Measurements from ENCODE around the gene MYCBPAP. TPM values are rescaled to one million over a fixed set of nuclear protein-coding genes. Genes with fewer than 3 reads are reported as not detected.
"Not testable (repeated sequence)": the region's sequence is repeated elsewhere in the genome, so short reads cannot be mapped to it uniquely, and the experiment has no call there.

MYCBPAP gene
- total RNA-seq, 1 experiment from 2014 or later: 2.7 TPM

GRCh38 chr17:50473901-50474300, 34.3 kb upstream of the MYCBPAP start:
- no TSS peak for BruUV-seq (replicated peaks)

DNA sequence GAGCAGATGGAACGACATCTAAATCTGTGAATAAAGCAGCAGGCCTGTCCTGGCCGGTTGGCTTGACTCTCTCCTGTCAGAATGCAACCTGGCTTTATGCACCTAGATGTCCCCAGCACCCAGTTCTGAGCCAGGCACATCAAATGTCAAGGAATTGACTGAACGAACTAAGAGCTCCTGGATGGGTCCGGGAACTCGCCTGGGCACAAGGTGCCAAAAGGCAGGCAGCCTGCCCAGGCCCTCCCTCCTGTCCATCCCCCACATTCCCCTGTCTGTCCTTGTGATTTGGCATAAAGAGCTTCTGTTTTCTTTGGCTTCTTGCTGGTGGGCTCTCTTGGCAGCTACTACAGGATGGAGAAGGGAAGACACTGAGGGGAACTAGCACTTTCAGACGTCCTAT, 33.7 kb upstream of the MYCBPAP start:
- Mint-ChIP-seq H3K27ac (ENCODE audit: unreplicated experiment) (no peak overlapping the region), H3K4me1 (ENCODE audit: low read depth, unreplicated experiment) (peaks cover 25% of the 10 kb centered on the region), H3K9me3 (ENCODE audit: unreplicated experiment) (no peaks in the 10 kb centered on the region), H3K27me3 (ENCODE audit: insufficient read depth, unreplicated experiment) (no peaks in the 10 kb centered on the region), H3K4me3 (ENCODE audit: unreplicated experiment) (no peak overlapping the region), H3K36me3 (ENCODE audit: insufficient read depth, unreplicated experiment) (peaks cover 14% of the 10 kb centered on the region)
- Histone ChIP-seq H3K27me3 (replicated peaks; ENCODE audit: control insufficient read depth, insufficient read depth, low read length) (no peaks in the 10 kb centered on the region), H3K36me3 (ENCODE audit: control insufficient read depth, insufficient read depth, low read length) (peaks cover 3% of the 10 kb centered on the region; the same call in 1 of the 2 replicates), H3K4me1 (peaks cover 13% of the 10 kb centered on the region), H3K4me3 (ENCODE audit: low read depth, low read length) (no peak overlapping the region), H3K9me3 (no peaks in the 10 kb centered on the region)
- intact Hi-C loops (cut with micrococcal nuclease; ENCODE audit: unreplicated experiment): no loop called here
- TSS peak; percentile 50 for BruUV-seq (replicated peaks)
- no peak for TF ChIP-seq CTCF (IDR thresholded peaks at IDR 0.05; ENCODE audit: insufficient read depth in 1 of 2, low read depth in 1 of 2, low read length in 1 of 2, severe bottlenecking in 1 of 2, unreplicated experiment in 1 of 2)
- POLR2A ChIA-PET: interaction anchor here (0.5 kb wide), 1 partner anchor 85 kb away, joined by 4 read pairs; no protein-coding TSS in a partner anchor
- no peak for DNase-seq
- CTCF ChIA-PET: interaction anchor here (0.6 to 1.0 kb wide), 3 partner anchors 77 to 1696 kb away, joined by 3 to 5 read pairs (median 3); partner anchors contain the start of gene LRRC59

More at GRCh38 chr17:50473901-50474300, 34.3 kb upstream of the MYCBPAP start:
- TF ChIP-seq CTCF (IDR thresholded peaks at IDR 0.05; ENCODE audit: insufficient read depth in 1 of 2, low read depth in 1 of 2, low read length in 1 of 2, severe bottlenecking in 1 of 2, unreplicated experiment in 1 of 2): no peak
- CTCF ChIA-PET: interaction anchor here (0.6 kb wide), 1 partner anchor 20 kb away, joined by 7 read pairs; no protein-coding TSS in a partner anchor
- Histone ChIP-seq H3K27me3 (replicated peaks; ENCODE audit: control insufficient read depth, insufficient read depth, low read length) (no peaks in the 10 kb centered on the region), H3K9me3 (no peaks in the 10 kb centered on the region), H3K4me1 (peaks cover 13% of the 10 kb centered on the region), H3K36me3 (ENCODE audit: control insufficient read depth, insufficient read depth, low read length) (peaks cover 3% of the 10 kb centered on the region; the same call in 1 of the 2 replicates), H3K4me3 (ENCODE audit: low read depth, low read length) (no peak overlapping the region)
- H3K27me3 Mint-ChIP-seq (ENCODE audit: insufficient read depth, unreplicated experiment): no peaks in the 10 kb centered on the region
- peaks cover 9% of the 10 kb centered on the region for H3K36me3 Mint-ChIP-seq (ENCODE audit: insufficient read depth, unreplicated experiment)
- no peak overlapping the region for H3K4me3 Mint-ChIP-seq (ENCODE audit: unreplicated experiment)
- no peak overlapping the region for H3K27ac Mint-ChIP-seq (ENCODE audit: unreplicated experiment)
- no peaks in the 10 kb centered on the region for H3K9me3 Mint-ChIP-seq (ENCODE audit: unreplicated experiment)
- peaks cover 22% of the 10 kb centered on the region for H3K4me1 Mint-ChIP-seq (ENCODE audit: low read depth, unreplicated experiment)
- intact Hi-C loops (cut with micrococcal nuclease; ENCODE audit: unreplicated experiment): no loop called here
- DNase-seq: no peak
- POLR2A ChIA-PET: no interaction called here

DNA sequence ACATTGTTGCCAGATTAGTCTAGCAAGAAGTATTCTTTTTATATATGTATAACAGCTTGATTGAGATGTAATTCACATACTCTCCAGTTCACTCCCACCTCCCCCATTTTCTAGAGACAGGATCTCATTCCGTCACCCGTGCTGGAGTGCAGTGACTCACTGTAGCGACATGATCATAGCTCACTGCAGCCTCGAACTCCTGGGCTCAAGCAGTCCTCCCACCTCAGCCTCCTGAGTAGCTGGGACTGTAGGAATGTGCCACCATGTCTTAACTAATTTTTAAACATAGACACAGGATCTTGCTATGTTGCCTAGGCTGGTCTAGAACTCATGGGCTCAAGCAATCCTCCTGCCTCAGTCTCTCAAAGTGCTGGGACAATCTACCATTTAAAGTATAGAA, 32.9 kb upstream of the MYCBPAP start:
- TF ChIP-seq CTCF (IDR thresholded peaks at IDR 0.05; ENCODE audit: insufficient read depth in 1 of 2, low read depth in 1 of 2, low read length in 1 of 2, severe bottlenecking in 1 of 2, unreplicated experiment in 1 of 2): no peak
- intact Hi-C loops (cut with micrococcal nuclease; ENCODE audit: unreplicated experiment): loop anchor here (5.0 kb wide), 1 partner anchor 232 kb away; the partner anchor contains the start of gene ANKRD40
- DNase-seq: no peak
- Histone ChIP-seq H3K4me1 (peaks cover 22% of the 10 kb centered on the region), H3K27me3 (replicated peaks; ENCODE audit: control insufficient read depth, insufficient read depth, low read length) (no peaks in the 10 kb centered on the region), H3K36me3 (ENCODE audit: control insufficient read depth, insufficient read depth, low read length) (peaks cover 3% of the 10 kb centered on the region; the same call in 1 of the 2 replicates), H3K4me3 (ENCODE audit: low read depth, low read length) (no peak overlapping the region), H3K9me3 (no peaks in the 10 kb centered on the region)
- Mint-ChIP-seq H3K27me3 (ENCODE audit: insufficient read depth, unreplicated experiment) (no peaks in the 10 kb centered on the region), H3K36me3 (ENCODE audit: insufficient read depth, unreplicated experiment) (peaks cover 22% of the 10 kb centered on the region), H3K9me3 (ENCODE audit: unreplicated experiment) (no peaks in the 10 kb centered on the region), H3K4me1 (ENCODE audit: low read depth, unreplicated experiment) (peaks cover 34% of the 10 kb centered on the region), H3K4me3 (ENCODE audit: unreplicated experiment) (no peak overlapping the region), H3K27ac (ENCODE audit: unreplicated experiment) (no peak overlapping the region)
- BruUV-seq (replicated peaks): no TSS peak
- ChIA-PET POLR2A (interaction anchor here (0.5 kb wide), 1 partner anchor 1129 kb away, joined by 3 read pairs; no protein-coding TSS in a partner anchor), CTCF (interaction anchor here (0.8 to 0.9 kb wide), 2 partner anchors 32 to 113 kb away, joined by 3 to 4 read pairs; no protein-coding TSS in a partner anchor)

DNA sequence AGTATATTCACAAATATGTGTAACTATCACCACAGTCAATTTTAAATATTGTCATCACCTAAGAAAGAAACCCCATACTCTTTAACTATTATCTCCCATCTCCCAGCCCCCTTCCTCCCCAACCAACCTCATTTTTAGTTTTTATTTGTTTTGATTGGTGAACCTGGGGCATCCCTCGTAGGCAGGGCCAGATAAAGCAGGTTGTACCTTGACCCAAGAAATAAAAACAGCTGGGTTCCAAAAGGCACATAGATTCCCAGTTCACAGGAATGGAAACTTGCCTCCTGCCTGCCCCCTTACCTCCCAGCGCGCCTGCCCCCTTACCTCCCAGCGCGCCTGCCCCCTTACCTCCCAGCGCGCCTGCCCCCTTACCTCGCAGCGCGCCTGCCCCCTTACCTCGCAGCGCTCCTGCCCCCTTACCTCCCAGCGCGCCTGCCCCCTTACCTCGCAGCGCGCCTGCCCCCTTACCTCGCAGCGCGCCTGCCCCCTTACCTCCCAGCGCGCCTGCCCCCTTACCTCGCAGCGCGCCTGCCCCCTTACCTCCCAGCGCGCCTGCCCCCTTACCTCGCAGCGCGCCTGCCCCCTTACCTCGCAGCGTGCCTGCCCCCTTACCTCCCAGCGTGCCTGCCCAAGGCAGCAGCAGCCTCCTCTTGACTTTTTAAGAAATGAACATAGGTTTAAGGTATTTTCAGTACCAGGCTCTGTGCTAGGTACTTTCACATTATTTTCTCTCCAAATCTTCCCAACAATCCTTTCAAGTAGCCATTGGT, 32.3 kb upstream of the MYCBPAP start:
- H3K4me1 Mint-ChIP-seq (ENCODE audit: low read depth, unreplicated experiment): peaks cover 37% of the 10 kb centered on the region
- DNase-seq; H3K27me3 Mint-ChIP-seq (ENCODE audit: insufficient read depth, unreplicated experiment); H3K36me3 ChIP-seq (ENCODE audit: control insufficient read depth, insufficient read depth, low read length); H3K9me3 Mint-ChIP-seq (ENCODE audit: unreplicated experiment); BruUV-seq (replicated peaks); H3K9me3 ChIP-seq; H3K27me3 ChIP-seq (replicated peaks; ENCODE audit: control insufficient read depth, insufficient read depth, low read length); H3K4me3 ChIP-seq (ENCODE audit: low read depth, low read length): not testable (repeated sequence)
- H3K4me3 Mint-ChIP-seq (ENCODE audit: unreplicated experiment): peak overlapping the region; percentile 48
- peaks cover 22% of the 10 kb centered on the region for H3K4me1 ChIP-seq
- POLR2A ChIA-PET: interaction anchor here (0.5 kb wide), 2 partner anchors 223 to 1130 kb away, joined by 3 read pairs; no protein-coding TSS in a partner anchor
- H3K27ac Mint-ChIP-seq (ENCODE audit: unreplicated experiment): peak overlapping the region; percentile 1
- CTCF ChIA-PET: interaction anchor here (0.8 to 0.9 kb wide), 2 partner anchors 33 to 114 kb away, joined by 3 to 4 read pairs; no protein-coding TSS in a partner anchor
- intact Hi-C loops (cut with micrococcal nuclease; ENCODE audit: unreplicated experiment): loop anchor here (5.0 kb wide), 1 partner anchor 231 kb away; the partner anchor contains the start of gene ANKRD40
- H3K36me3 Mint-ChIP-seq (ENCODE audit: insufficient read depth, unreplicated experiment): peaks cover 23% of the 10 kb centered on the region
